Subcutaneous adipose tissue (tissue), 4 donors: Measurements from ENCODE around the gene TRMT11. TPM values are rescaled to one million over a fixed set of nuclear protein-coding genes. Genes with fewer than 3 reads are reported as not detected.

ENCODE experiments used
- total RNA-seq, 4 donors: library from RNA; depleted of rRNA; stranded (reverse); fragments of >200 nt; gene quantifications; one replicate each; pipeline ENCODE4 v1.1.0, GENCODE V29; 2016
- TF ChIP-seq, protein P1 (sequence below): fragments of 450-650 bp; IDR thresholded peaks from one replicate; pipeline ENCODE4 v1.5.1; 2016; ENCODE audit warnings: low read depth, mild to moderate bottlenecking, control low read depth, antibody characterized with exemption, moderate library complexity

TRMT11 gene
- total RNA-seq, 4 donors from 2014 or later = 16.1 to 27.6 (median 16.4) TPM

DNA sequence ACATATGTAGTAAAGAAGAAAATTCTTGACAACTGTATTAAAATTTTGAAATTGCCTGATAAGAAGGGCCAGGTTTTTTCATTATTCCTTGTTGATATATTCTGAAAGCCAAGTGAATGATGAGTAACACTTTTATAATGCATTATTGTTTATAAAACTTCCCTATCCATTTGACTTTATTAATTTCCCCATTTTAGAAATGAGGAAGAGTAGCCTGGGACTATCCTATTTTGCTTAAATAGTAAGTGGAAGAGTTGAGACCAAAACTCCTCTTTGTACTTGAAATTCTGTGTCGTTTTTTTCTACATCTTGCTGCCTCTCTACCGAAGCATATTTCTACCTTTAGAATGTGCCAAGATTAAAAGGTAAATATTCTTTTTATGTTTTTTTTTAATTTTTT is 39.7 kb downstream of the TRMT11 start:
- TF ChIP-seq, protein P1, sequence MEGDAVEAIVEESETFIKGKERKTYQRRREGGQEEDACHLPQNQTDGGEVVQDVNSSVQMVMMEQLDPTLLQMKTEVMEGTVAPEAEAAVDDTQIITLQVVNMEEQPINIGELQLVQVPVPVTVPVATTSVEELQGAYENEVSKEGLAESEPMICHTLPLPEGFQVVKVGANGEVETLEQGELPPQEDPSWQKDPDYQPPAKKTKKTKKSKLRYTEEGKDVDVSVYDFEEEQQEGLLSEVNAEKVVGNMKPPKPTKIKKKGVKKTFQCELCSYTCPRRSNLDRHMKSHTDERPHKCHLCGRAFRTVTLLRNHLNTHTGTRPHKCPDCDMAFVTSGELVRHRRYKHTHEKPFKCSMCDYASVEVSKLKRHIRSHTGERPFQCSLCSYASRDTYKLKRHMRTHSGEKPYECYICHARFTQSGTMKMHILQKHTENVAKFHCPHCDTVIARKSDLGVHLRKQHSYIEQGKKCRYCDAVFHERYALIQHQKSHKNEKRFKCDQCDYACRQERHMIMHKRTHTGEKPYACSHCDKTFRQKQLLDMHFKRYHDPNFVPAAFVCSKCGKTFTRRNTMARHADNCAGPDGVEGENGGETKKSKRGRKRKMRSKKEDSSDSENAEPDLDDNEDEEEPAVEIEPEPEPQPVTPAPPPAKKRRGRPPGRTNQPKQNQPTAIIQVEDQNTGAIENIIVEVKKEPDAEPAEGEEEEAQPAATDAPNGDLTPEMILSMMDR = no peak

DNA sequence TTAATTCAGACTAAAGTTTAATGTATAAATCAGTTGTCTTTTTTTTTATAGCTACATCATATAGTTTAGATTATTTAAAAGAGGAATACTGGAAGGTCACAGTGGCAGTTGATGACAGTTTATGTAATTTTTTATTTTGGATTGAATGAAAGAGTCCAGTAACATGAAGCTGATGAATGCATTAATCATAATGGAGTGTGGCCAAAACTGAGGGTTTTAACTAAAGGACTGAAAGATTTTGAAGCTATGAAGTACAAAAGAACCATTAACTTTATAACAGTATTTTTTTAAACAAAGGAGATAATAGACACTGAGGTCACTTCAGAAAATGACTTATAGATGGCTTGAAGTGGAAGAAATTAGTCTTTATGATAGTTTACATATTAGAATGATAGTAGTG is 41.3 kb downstream of the TRMT11 start:
- TF ChIP-seq, protein P1 = no peak

DNA sequence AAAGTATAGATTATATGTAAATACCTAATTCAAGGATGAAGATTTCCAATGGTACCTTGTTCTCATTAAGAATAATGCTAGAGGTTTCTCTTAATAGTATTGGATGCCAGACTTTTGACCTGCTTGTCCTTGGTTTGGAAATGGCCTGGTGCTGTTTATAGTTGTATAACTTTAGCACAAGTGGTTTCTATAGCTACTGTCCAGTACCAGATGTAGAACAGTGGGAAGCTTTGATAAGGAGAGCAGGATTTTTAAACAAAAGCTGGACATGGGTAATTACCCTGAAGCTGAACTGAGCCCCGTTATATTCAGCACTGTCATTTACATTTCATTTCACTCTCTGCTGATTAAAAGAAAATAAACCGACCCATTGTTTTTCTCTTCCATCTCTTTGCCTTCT is 43.7 kb downstream of the TRMT11 start:
- TF ChIP-seq, protein P1 = no peak

DNA sequence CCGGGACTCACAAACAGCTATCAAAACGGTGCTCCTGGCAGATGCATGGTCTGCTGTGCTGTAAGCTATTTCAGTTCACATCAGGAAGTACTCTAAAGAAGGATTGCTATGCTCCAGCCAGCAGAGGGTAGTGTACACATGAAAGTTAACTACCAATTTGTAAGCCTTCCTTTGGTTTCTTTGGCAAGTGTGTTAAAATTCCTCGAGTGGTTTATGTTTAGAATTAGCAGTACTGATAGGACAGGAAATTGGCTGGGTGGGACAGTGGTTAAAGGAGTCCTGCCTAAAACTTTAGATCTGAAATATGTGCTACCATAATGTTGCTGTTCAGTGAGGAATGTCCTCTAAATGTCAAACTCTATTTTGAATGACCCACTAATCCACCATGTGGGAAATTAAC is 47.4 kb downstream of the TRMT11 start:
- TF ChIP-seq, protein P1 = no peak

DNA sequence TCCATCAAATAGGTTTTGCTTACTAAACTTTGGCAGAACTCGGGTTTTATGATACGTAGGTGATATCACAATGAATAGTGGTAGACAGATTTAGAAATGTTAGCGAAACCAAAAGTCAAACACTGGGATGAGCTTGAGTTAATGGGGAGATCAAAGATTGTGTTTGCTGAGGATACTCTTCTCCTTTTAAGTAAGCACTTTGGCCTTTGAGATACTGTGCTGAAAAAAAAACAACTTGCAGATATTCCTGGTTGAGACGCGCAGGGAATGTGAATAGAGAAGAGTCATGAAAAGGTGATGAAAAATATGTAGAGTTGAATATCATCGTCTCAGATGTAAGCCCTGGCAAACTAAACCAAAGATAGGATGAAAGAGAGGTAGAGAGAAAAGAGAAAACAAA is 48.3 kb downstream of the TRMT11 start:
- TF ChIP-seq, protein P1 = no peak

DNA sequence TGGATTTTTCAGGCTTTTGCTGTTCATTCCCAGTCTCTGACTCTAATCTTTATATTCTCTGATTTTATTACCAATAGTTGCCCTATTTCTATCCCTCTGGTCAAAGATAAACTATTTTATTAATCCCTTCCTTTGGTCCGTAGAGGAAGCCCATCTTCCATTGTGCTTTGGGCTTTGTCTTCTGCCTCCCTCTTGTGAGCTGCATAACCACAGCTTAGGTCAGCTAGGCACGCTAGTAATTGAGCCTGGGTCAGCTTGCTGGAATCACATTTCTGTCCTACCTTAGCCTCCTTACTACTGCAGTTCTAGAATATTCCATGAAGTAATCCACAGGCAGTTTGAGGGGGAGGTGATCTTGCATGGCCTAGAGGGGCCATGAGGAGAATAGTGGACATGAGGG is 49.4 kb downstream of the TRMT11 start:
- TF ChIP-seq, protein P1 = no peak

DNA sequence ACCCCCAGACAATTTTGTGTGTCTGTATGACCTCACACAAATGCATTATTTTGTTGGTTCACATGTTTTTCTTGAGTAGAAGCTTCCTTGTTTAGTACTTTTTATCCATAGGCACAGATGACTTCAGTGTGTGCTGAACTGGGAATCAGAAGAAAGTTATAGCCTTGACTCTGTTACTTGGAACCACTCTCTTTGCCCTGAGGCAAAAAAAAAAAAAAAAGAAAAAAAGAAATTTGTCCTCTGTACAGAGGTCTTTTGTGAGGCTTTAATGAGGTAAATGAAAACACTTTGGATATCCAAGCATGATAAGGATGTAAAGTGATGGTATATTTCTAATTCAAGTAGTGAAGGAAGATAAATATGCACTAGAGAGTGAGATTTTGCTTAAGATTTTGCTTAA is 51.9 kb downstream of the TRMT11 start:
- TF ChIP-seq, protein P1 = no peak
